ENCODE data around the gene CAPZA2.
A peak's percentile ranks its signal among the peaks of the same experiment; 100 is the strongest.
"Not testable (repeated sequence)": the region's sequence is repeated elsewhere in the genome, so short reads cannot be mapped to it uniquely, and the experiment has no call there.

Gene CAPZA2

GRCh38 chr7:116862234-116862950 is at the start of gene CAPZA2:
TSS of gene CAPZA2 (plus strand) at chr7:116862587. CDS start at chr7:116862612, 25 bp downstream.
- DNase-seq: peak; percentile 97 to 100 (median 99)

- DNase-seq: peak; percentile 25 to 60 (median 56)
Measured at GRCh38 chr7:116812860-116813259, 49.5 kb upstream of the CAPZA2 start.

- DNase-seq: not testable (repeated sequence)
Measured at GRCh38 chr7:116813371-116813770, 49.0 kb upstream of the CAPZA2 start.

GRCh38 chr7:116815041-116815440 is 47.3 kb upstream of the CAPZA2 start:
- no peak for DNase-seq

GRCh38 chr7:116820149-116820548 is 42.2 kb upstream of the CAPZA2 start:
- no peak for DNase-seq

GRCh38 chr7:116821647-116822046 is 40.7 kb upstream of the CAPZA2 start:
- DNase-seq: not testable (repeated sequence)

- DNase-seq: no peak
Measured at GRCh38 chr7:116824449-116824848, 37.9 kb upstream of the CAPZA2 start.

- DNase-seq: no peak
Measured at GRCh38 chr7:116828281-116828680, 34.1 kb upstream of the CAPZA2 start.

- no peak for DNase-seq
Measured at GRCh38 chr7:116829041-116829440, 33.3 kb upstream of the CAPZA2 start.

- DNase-seq: no peak
Measured at GRCh38 chr7:116829493-116829892, 32.9 kb upstream of the CAPZA2 start.

- DNase-seq: no peak
Measured at GRCh38 chr7:116832692-116833091, 29.7 kb upstream of the CAPZA2 start.

- peak in 1 of 3 donors; percentile 21 for DNase-seq
Measured at GRCh38 chr7:116834815-116835504, 27.4 kb upstream of the CAPZA2 start.

GRCh38 chr7:116836048-116836447 is 26.3 kb upstream of the CAPZA2 start:
- DNase-seq: no peak

- DNase-seq: no peak
Measured at GRCh38 chr7:116836911-116837310, 25.5 kb upstream of the CAPZA2 start.

GRCh38 chr7:116837586-116837985 is 24.8 kb upstream of the CAPZA2 start:
- no peak for DNase-seq

- no peak for DNase-seq
Measured at GRCh38 chr7:116840256-116840655, 22.1 kb upstream of the CAPZA2 start.

GRCh38 chr7:116842371-116842770 is 20.0 kb upstream of the CAPZA2 start:
- peak; percentile 38 to 61 (median 58) for DNase-seq

- DNase-seq: peak; percentile 86 to 93 (median 87)
Measured at GRCh38 chr7:116843378-116843777, 19.0 kb upstream of the CAPZA2 start.

GRCh38 chr7:116851175-116851574 is 11.2 kb upstream of the CAPZA2 start:
- no peak for DNase-seq

GRCh38 chr7:116851671-116852070 is 10.7 kb upstream of the CAPZA2 start:
- no peak for DNase-seq

GRCh38 chr7:116854132-116854531 is 8.3 kb upstream of the CAPZA2 start:
- no peak for DNase-seq

- no peak for DNase-seq
Measured at GRCh38 chr7:116857052-116857451, 5.3 kb upstream of the CAPZA2 start.

- peak; percentile 53 to 90 (median 86) for DNase-seq
Measured at GRCh38 chr7:116859323-116859722, 3.1 kb upstream of the CAPZA2 start.

- no peak for DNase-seq
Measured at GRCh38 chr7:116861717-116862116, 670 bp upstream of the CAPZA2 start.
